Suprapubic skin (tissue), 4 donors: Measurements from ENCODE around the gene POLR2L. TPM values are rescaled to one million over a fixed set of nuclear protein-coding genes. Genes with fewer than 3 reads are reported as not detected.

Experiments used
- DNase-seq, 2 donors: peaks; one replicate each; pipeline ENCODE4 v3.0.0-alpha.2; 2019; ENCODE audit warnings: low spot score in 2 of 2
- H3K27ac ChIP-seq: fragments of 200-600 bp; sonication (generic); one replicate; pipeline ENCODE4 v1.5.1; 2019
- H3K27me3 ChIP-seq: fragments of 200-600 bp; sonication (generic); one replicate; pipeline ENCODE4 v1.5.1; 2019
- H3K36me3 ChIP-seq: fragments of 200-600 bp; sonication (generic); one replicate; pipeline ENCODE4 v1.5.1; 2019
- H3K4me1 ChIP-seq: fragments of 200-600 bp; sonication (generic); one replicate; pipeline ENCODE4 v1.5.1; 2019
- H3K4me3 ChIP-seq: fragments of 200-600 bp; sonication (generic); one replicate; pipeline ENCODE4 v1.5.1; 2019; ENCODE audit warnings: mild to moderate bottlenecking
- H3K9me3 ChIP-seq: fragments of 200-600 bp; sonication (generic); one replicate; pipeline ENCODE4 v1.5.1; 2019
- CTCF ChIP-seq, 2 donors: fragments of 200-600 bp in 1 of 2; fragments of 450-650 bp in 1 of 2; sonication (generic) in 1 of 2; IDR thresholded peaks; one replicate each; pipeline ENCODE4 v1.5.1; 2016 to 2019; ENCODE audit warnings: antibody characterized with exemption in 2 of 2, mild to moderate bottlenecking in 1 of 2, moderate library complexity in 1 of 2
- EP300 ChIP-seq: sonication (generic); formaldehyde crosslinking; IDR thresholded peaks from one replicate; pipeline ENCODE4 v1.6.1; 2017; ENCODE audit warnings: antibody characterized with exemption
- POLR2A ChIP-seq, 2 donors: fragments of 450-650 bp; IDR thresholded peaks; one replicate each; pipeline ENCODE4 v1.6.1; 2017; ENCODE audit warnings: antibody characterized with exemption in 2 of 2, mild to moderate bottlenecking in 2 of 2, moderate library complexity in 2 of 2
- POLR2AphosphoS5 ChIP-seq, 3 donors: sonication (generic); formaldehyde crosslinking; IDR thresholded peaks; one replicate each; pipeline ENCODE4 v1.6.1; 2017; ENCODE audit warnings: antibody characterized with exemption in 3 of 3
- WGBS: methylation state at CpG from one replicate; pipeline ENCODE4 v1.1.5; 2018; 5-methylcytosine and 5-hydroxymethylcytosine counted together
- total RNA-seq, 4 donors: library from RNA; depleted of rRNA; stranded (reverse); fragments of >200 nt; gene quantifications; one replicate each; pipeline ENCODE4 v1.1.0, GENCODE V29; 2016

The POLR2L gene
- total RNA-seq, 4 donors from 2014 or later, result 31.1 to 76.4 (median 56.4) TPM

GRCh38 chr11:866481-866880 lies 24.2 kb upstream of the POLR2L start:
- peaks cover 65% of the 10 kb centered on the region for H3K36me3 ChIP-seq
- H3K4me3 ChIP-seq, result no peak overlapping the region
- no peaks in the 10 kb centered on the region for H3K27me3 ChIP-seq
- H3K4me1 ChIP-seq, result peaks cover 13% of the 10 kb centered on the region
- H3K9me3 ChIP-seq, result no peaks in the 10 kb centered on the region
- TF ChIP-seq CTCF (IDR thresholded peaks at IDR 0.05) (no peak), EP300 (no peak), POLR2A (IDR thresholded peaks at IDR 0.05) (no peak), POLR2AphosphoS5 (IDR thresholded peaks at IDR 0.05) (no peak)
- no CpG with 5 or more reads among the region's 14 CpGs for WGBS
- no peak overlapping the region for H3K27ac ChIP-seq
- no peak for DNase-seq

- 51% methylated on average over 6 of the region's 41 CpGs for WGBS
- H3K4me3 ChIP-seq, result no peak overlapping the region
- TF ChIP-seq CTCF (IDR thresholded peaks at IDR 0.05) (no peak), POLR2AphosphoS5 (IDR thresholded peaks at IDR 0.05) (no peak), POLR2A (IDR thresholded peaks at IDR 0.05) (no peak)
- peaks cover 13% of the 10 kb centered on the region for H3K4me1 ChIP-seq
- no peak for DNase-seq
- H3K9me3 ChIP-seq, result no peaks in the 10 kb centered on the region
- no peak overlapping the region for H3K27ac ChIP-seq
- H3K36me3 ChIP-seq, result peaks cover 65% of the 10 kb centered on the region
- H3K27me3 ChIP-seq, result no peaks in the 10 kb centered on the region
Observed at GRCh38 chr11:865462-866430, 23.4 kb upstream of the POLR2L start.

GRCh38 chr11:864898-865297 lies 22.6 kb upstream of the POLR2L start:
- Histone ChIP-seq H3K36me3 (peaks cover 63% of the 10 kb centered on the region), H3K9me3 (no peaks in the 10 kb centered on the region), H3K4me3 (no peak overlapping the region), H3K4me1 (peaks cover 17% of the 10 kb centered on the region), H3K27me3 (no peaks in the 10 kb centered on the region), H3K27ac (no peak overlapping the region)
- 92% methylated on average over 8 of the region's 11 CpGs for WGBS
- TF ChIP-seq POLR2AphosphoS5 (IDR thresholded peaks at IDR 0.05) (no peak), EP300 (no peak)
- DNase-seq, result no peak

- Histone ChIP-seq H3K27ac (no peak overlapping the region), H3K4me1 (peaks cover 25% of the 10 kb centered on the region), H3K9me3 (no peaks in the 10 kb centered on the region), H3K36me3 (peaks cover 58% of the 10 kb centered on the region), H3K4me3 (no peak overlapping the region), H3K27me3 (no peaks in the 10 kb centered on the region)
- TF ChIP-seq POLR2A (IDR thresholded peaks at IDR 0.05), result no peak
- no peak for TF ChIP-seq EP300
- TF ChIP-seq POLR2AphosphoS5 (IDR thresholded peaks at IDR 0.05), result no peak
- TF ChIP-seq CTCF (IDR thresholded peaks at IDR 0.05), result no peak
- DNase-seq, result no peak
- WGBS, result 87% methylated on average over 17 of the region's 31 CpGs
Observed at GRCh38 chr11:863910-864827, 21.8 kb upstream of the POLR2L start.

GRCh38 chr11:863023-863909 lies 20.9 kb upstream of the POLR2L start:
- Histone ChIP-seq H3K4me3 (no peak overlapping the region), H3K36me3 (peaks cover 54% of the 10 kb centered on the region), H3K9me3 (no peaks in the 10 kb centered on the region), H3K27me3 (no peaks in the 10 kb centered on the region), H3K4me1 (peaks cover 34% of the 10 kb centered on the region), H3K27ac (no peak overlapping the region)
- TF ChIP-seq CTCF (IDR thresholded peaks at IDR 0.05), result no peak
- TF ChIP-seq POLR2A (IDR thresholded peaks at IDR 0.05), result no peak
- TF ChIP-seq POLR2AphosphoS5 (IDR thresholded peaks at IDR 0.05), result no peak
- TF ChIP-seq EP300, result no peak
- 86% methylated on average over 18 of the region's 24 CpGs for WGBS
- no peak for DNase-seq
